Hippocampal formation (tissue), 2 donors: ENCODE results near the gene LAYN.

Experiments
- DNase-seq, 2 donors: peaks; one replicate each; lab custom pipeline; 2025; lab: John Stamatoyannopoulos, UW

LAYN gene

DNA sequence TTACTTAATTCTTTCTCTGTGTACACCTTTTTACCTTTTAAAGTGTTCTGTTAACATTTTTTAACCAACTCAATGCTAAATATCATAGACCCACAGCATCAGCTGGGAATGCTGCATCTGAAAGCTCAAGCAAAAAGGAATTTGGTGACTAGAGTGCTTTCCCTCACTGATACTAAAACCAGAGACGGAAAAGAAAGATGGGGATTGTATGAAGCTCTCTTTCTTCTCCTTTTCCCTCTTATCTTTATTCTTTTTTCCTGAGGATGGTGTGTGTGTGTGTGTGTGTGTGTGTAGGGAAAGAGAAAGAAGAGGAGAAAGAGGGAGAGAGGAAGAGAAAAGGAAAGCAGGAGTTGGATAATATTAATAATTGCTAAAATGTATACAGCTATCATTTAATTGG, 57.6 kb downstream of the LAYN start:
- DNase-seq: no peak

GRCh38 chr11:111598559-111598958, 58.0 kb downstream of the LAYN start:
- DNase-seq: peak in 1 of 2 donors; percentile 6

- no peak for DNase-seq
Measured at GRCh38 chr11:111601636-111601978, 61.1 kb downstream of the LAYN start.

GRCh38 chr11:111601979-111602864, 61.7 kb downstream of the LAYN start, which contains the start of gene SIK2:
TSS of gene SIK2 (plus strand) at chr11:111602449. CDS start at chr11:111602564, 115 bp downstream.
- peak; percentile 96 to 97 for DNase-seq

DNA sequence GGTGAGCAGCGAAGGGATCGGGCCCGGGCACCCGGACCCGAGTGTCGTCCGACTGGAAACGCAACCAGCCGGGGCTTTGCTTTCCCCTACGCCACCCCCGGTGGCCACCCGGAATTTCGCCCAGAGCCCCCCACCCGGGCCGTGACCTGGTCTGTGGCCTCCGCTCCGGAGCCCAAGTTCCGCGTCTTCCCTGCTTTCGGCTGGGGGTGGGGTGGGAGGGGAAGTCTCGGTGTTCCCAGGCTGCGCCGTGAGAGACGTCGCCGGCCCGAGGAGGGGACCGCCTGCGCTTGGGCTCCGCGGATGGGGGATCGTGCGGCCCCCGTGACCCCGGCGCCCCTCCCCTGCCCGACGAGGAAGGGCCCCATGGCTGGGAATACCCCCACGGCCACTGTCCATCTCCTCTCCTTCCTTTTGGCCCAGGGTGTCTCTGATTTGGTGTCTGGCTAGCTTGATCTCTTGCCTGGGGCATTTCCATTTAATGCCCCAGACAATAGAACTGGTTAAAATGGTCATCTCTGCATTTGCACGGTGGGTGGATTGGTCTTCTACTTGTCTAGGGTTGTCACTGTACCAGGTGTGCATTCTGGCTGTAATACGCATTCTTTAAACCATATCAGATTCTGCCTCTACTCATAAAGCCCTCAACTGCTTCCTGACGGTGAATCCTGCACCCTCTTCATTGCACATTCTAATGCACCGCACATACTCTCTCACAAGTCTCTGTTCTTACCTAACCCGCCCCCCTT, 62.5 kb downstream of the LAYN start:
- peak; percentile 45 to 65 for DNase-seq

- DNase-seq: no peak
Measured at GRCh38 chr11:111603611-111604130, 63.2 kb downstream of the LAYN start.

DNA sequence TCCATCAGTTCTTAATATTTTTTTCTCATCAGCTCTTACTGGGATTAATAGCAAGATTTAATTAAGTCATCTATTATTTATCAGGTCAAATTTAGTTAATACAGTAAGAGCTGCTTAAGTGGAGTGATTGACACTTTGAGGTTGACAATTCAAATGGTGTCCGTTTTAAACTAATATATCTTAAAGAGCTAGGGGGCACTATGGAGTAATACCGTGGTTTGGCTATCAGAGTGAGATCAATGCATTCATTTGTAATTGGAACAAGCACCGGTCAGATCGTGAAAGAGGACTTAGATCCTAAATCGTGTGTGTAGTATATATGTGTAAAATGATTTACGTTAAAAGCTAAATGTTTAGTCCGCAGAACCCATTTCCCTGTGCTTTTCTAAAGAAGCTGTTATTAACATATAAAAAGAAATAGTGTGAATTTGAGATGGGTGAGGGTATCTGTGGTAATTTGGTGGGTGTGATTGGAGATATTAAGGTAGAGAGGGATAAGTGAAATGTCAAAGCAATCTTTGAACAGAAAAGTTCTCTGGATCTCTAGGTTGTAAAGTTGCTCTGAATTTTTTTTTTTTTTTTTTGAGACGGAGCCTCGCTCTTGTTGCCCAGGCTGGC, 64.0 kb downstream of the LAYN start:
- DNase-seq: peak in 1 of 2 donors; percentile 78

DNA sequence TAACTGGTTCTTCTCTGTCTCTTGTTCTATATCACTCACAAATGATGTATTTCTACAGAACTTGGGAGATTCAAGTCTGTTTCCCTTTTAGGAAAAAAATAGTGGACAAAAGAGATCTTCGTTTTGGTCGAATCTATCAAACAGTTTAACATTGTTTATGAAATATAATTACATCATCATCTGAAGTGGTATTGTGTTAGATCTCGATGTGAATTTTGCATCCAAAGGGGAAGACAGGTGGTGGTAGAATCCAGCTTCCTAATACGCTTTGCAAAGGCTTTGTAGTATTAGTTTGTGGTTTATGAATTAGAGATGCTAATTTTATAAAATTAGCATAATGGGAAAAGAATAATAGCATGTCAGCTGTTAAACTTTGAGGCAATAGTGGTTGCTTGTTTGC, 65.2 kb downstream of the LAYN start:
- peak in 1 of 2 donors; percentile 10 for DNase-seq

GRCh38 chr11:111606986-111607385, 66.5 kb downstream of the LAYN start:
- no peak for DNase-seq

- DNase-seq: no peak
Measured at GRCh38 chr11:111607751-111608150, 67.2 kb downstream of the LAYN start.
